Glomerular endothelial cell (primary cell): Measurements from ENCODE around the gene ANAPC2. TPM values are rescaled to one million over a fixed set of nuclear protein-coding genes. Genes with fewer than 3 reads are reported as not detected.
"Not testable (repeated sequence)": the region's sequence is repeated elsewhere in the genome, so short reads cannot be mapped to it uniquely, and the experiment has no call there.

Experiments used
- DNase-seq: peaks from one replicate; pipeline ENCODE4 v3.0.0-alpha.2; 2011; ENCODE audit warnings: low read depth, low spot score; ENCODE audit errors: extremely low read depth
- total RNA-seq: library from RNA; depleted of rRNA; stranded (reverse); fragments of >200 nt; gene quantifications from 2 replicates; pipeline ENCODE4 v1.2.3, GENCODE V29; 2015

Gene ANAPC2
- total RNA-seq, 1 donor from 2014 or later: 34.2 TPM

DNA sequence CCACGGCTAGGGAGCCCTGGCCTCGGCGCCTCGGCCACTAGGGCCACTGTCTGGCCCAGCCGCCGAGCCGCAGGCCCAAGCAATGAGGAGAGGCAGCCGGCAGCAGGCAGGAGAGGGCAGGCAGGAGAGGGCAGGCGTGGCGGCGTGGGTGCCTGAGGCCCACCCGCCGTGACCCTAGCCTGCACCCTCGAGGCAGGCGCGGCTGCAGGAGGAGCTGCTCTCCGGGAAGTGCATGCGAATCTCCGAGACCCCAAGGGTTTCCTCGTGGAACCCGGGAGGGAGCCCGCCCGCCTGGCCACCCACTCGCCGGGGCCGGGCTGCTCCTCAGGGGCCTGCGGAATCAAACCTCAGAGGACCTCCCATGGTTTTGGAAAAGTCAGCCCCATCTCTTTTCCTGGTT is 40.1 kb downstream of the ANAPC2 start:
- no peak for DNase-seq

GRCh38 chr9:137147793-137148160 is 40.6 kb downstream of the ANAPC2 start:
- no peak for DNase-seq

GRCh38 chr9:137147091-137147792 is 41.1 kb downstream of the ANAPC2 start:
- DNase-seq: no peak

DNA sequence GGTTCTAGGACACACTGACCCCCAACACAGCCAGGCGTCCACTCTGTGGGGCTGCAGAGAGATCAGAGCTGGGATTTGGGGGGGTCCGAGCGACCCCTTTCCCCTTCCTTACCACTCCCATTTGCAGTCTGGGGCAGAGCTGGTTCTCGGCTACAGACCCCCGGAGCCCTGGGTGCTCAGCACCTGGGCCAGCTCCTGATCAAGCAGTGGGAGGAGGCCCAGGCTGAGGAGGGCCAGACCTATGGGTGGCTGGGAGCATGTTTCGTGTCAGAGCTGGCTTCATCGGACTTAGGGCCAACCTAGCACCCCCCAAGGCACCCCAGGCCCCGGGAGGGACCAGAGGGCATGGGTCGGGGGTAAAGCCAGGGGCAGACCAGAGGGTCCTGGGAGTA is 41.8 kb downstream of the ANAPC2 start:
- DNase-seq: no peak

- no peak for DNase-seq
Measured at GRCh38 chr9:137145731-137146526, 42.4 kb downstream of the ANAPC2 start.

DNA sequence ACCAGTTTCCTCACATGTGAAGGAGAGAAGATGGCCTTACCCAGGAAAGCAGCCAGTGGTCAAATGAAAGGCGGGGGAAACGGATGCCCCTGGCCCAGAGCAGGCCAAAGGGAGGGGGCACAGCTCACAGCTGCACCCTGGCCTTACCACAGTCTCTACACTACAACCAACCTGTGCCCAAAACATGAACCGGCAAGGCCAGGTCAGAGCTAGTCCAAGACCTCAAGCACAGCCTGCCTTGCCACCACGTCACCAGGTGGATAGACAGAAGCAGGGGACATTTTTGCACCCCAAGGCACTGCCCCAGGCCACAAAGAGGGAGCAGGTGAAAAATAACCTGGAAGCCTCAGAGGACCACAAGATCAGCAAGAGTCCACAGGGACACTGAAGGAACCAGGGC is 44.9 kb downstream of the ANAPC2 start:
- DNase-seq: no peak

DNA sequence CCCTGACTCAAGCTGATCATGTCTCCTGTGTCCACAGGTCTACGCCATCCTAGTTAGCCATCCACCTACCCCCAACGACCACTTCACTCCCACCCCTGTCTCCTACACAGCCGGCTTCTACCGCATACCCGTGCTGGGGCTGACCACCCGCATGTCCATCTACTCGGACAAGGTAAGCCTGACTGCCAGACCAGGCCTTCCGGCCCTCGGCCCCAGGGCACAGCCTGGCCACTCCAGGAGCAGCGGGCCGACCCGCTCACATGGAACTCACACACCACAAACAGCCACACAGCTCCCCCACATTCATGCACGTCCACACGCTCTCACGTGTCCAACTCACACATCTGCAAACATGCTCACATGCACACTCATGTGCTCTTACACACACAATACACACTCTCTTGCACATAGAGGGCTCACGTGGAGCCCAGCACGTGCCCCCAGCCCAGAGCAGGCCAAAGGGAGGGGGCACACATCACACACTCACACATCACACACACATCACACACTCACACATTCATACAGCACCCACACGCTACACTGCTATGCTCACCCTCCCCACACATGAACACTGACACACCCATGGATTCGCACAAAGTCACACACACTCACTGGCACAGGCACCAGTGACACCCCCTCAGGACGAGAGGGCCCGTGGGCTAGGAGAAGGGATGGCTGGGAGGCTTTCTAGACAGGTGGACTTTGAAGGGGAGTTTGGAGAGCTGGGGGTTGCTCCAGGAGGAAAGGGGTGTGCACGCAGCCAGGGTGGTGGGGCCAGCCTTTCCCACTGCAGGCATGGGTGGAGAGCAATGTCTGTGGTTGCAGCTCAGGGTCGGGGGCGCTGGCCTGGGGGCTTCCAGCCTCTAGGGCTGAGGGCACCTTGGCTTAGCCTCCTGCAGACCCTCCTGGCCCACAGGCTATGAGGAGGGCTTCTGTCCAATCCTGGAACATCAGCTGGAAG is 46.1 kb downstream of the ANAPC2 start:
- DNase-seq: no peak

GRCh38 chr9:137141050-137141810 is 47.1 kb downstream of the ANAPC2 start:
- DNase-seq: no peak

DNA sequence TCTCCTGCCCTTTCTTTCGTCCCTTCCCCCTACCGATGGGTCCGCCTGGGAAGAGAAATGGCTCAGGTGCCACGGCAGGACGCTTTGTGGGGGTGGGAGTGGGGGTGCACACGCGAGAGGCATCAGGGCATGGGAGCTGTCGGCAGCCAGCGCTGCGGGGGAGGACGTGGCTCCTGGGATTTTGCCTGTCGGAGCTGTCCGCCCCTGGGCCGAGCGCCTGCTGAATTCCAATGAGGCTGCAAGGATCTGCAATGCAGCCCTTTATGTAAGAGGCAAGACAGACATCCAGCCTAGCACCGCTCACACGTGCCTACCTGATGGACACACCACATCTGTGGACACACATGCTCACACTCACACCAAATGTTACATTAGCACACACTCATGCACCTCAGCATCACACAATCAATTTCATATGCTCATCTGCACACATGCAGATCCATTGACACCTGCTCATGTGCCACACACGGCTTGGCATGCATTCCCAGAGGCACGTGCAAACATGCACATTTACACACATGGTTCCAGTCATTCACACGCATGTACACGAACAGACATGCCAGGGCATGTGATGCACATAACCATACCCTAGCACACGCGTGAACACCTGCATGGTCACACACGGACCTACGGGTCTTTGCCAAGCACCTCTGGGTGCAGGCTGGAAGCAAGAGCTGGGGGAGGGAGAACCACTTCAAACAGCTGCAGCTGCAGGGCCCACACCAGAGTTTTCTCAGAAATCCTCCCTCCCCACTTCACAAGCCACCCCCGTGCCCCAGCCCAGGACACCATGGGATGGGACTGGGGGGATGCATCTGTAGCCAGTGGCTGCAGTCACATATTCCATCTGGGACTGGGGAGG is 48.0 kb downstream of the ANAPC2 start:
- no peak for DNase-seq

GRCh38 chr9:137139468-137140150 is 48.8 kb downstream of the ANAPC2 start:
- DNase-seq: no peak

GRCh38 chr9:137138722-137139467 is 49.5 kb downstream of the ANAPC2 start, which contains the start of gene GRIN1:
Gene GRIN1 (plus strand): TSS chr9:137139154. CDS start chr9:137139487, 333 bp downstream.
- DNase-seq: no peak

- DNase-seq: no peak
Measured at GRCh38 chr9:137138058-137138721, 50.2 kb downstream of the ANAPC2 start.

- no peak for DNase-seq
Measured at GRCh38 chr9:137136881-137137607, 51.3 kb downstream of the ANAPC2 start.

- no peak for DNase-seq
Measured at GRCh38 chr9:137136261-137136880, 52.0 kb downstream of the ANAPC2 start.

GRCh38 chr9:137135154-137135553 is 53.2 kb downstream of the ANAPC2 start:
- not testable (repeated sequence) for DNase-seq

DNA sequence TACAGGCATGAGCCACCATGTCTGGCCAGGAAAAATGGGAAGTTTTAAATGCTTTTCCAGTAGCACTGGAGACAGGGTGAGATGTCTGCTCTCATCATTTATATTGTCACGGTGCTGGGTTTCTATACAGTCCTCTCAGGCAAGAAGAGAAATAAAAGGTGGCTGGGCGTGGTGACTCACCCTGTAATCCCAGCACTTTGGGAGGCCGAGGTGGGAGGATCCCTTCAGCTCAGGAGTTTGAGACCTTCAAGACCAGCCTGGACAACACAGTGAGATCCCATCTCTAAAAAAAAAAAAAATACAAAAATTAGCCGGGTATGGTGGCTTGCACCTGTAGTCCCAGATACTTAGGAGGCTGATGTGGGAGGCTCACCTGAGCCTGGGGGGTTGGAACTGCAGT is 54.2 kb downstream of the ANAPC2 start:
- DNase-seq: no peak
